Suprapubic skin (tissue), 4 donors: ENCODE results near the gene TSPEAR.

Source experiments
- EP300 ChIP-seq: sonication (generic); formaldehyde crosslinking; IDR thresholded peaks from one replicate; pipeline ENCODE4 v1.6.1; 2017; ENCODE audit warnings: antibody characterized with exemption
- POLR2A ChIP-seq, 2 donors: fragments of 450-650 bp; IDR thresholded peaks; one replicate each; pipeline ENCODE4 v1.6.1; 2017; ENCODE audit warnings: antibody characterized with exemption in 2 of 2, mild to moderate bottlenecking in 2 of 2, moderate library complexity in 2 of 2
- POLR2AphosphoS5 ChIP-seq, 3 donors: sonication (generic); formaldehyde crosslinking; IDR thresholded peaks; one replicate each; pipeline ENCODE4 v1.6.1; 2017; ENCODE audit warnings: antibody characterized with exemption in 3 of 3
- TF ChIP-seq, protein P1 (sequence below), 2 donors: fragments of 200-600 bp in 1 of 2; fragments of 450-650 bp in 1 of 2; sonication (generic) in 1 of 2; IDR thresholded peaks; one replicate each; pipeline ENCODE4 v1.5.1; 2016 to 2019; ENCODE audit warnings: antibody characterized with exemption in 2 of 2, mild to moderate bottlenecking in 1 of 2, moderate library complexity in 1 of 2

- TF ChIP-seq POLR2AphosphoS5 (IDR thresholded peaks at IDR 0.05) (no peak), EP300 (no peak), POLR2A (IDR thresholded peaks at IDR 0.05) (no peak)
- TF ChIP-seq, protein P1, sequence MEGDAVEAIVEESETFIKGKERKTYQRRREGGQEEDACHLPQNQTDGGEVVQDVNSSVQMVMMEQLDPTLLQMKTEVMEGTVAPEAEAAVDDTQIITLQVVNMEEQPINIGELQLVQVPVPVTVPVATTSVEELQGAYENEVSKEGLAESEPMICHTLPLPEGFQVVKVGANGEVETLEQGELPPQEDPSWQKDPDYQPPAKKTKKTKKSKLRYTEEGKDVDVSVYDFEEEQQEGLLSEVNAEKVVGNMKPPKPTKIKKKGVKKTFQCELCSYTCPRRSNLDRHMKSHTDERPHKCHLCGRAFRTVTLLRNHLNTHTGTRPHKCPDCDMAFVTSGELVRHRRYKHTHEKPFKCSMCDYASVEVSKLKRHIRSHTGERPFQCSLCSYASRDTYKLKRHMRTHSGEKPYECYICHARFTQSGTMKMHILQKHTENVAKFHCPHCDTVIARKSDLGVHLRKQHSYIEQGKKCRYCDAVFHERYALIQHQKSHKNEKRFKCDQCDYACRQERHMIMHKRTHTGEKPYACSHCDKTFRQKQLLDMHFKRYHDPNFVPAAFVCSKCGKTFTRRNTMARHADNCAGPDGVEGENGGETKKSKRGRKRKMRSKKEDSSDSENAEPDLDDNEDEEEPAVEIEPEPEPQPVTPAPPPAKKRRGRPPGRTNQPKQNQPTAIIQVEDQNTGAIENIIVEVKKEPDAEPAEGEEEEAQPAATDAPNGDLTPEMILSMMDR (IDR thresholded peaks at IDR 0.05): no peak
These were observed 205.6 kb downstream of the TSPEAR start for GRCh38 chr21:44505673-44506278.
